Measurements from ENCODE around the gene SUPT3H. TPM values are rescaled to one million over a fixed set of nuclear protein-coding genes. Genes with fewer than 3 reads are reported as not detected.
"Not testable (repeated sequence)": the region's sequence is repeated elsewhere in the genome, so short reads cannot be mapped to it uniquely, and the experiment has no call there.

SUPT3H gene
- total RNA-seq, 1 donor from 2014 or later = 8.6 TPM

DNA sequence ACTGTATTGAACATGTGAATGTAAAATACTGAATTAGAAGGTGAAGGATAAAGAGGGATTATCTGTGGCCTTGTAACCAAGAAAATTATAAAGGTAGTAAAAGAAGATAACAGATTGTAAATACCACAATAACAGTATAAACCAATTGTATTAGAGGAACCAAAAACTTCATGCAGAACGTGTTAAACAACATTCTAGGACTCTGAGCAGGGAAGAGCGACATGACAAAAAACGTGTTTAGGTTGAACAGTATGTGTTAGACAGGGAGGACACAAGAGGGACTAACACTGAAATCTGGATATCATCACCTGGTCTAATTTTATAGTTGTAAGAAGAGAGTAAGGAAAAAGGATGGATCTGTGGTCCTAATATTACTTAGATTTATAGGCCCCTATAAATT is 308.6 kb downstream of the SUPT3H start:
- no peak for DNase-seq (ENCODE audit: low read depth, low spot score)

DNA sequence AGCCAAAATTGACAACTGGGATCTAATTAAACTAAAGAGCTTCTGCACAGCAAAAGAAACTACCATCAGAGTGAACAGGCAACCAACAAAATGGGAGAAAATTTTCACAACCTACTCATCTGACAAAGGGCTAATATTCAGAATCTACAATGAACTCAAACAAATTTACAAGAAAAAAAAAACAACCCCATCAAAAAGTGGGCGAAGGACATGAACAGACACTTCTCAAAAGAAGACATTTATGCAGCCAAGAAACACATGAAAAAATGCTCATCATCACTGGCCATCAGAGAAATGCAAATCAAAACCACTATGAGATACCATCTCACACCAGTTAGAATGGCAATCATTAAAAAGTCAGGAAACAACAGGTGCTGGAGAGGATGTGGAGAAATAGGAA is 310.3 kb downstream of the SUPT3H start:
- not testable (repeated sequence) for DNase-seq (ENCODE audit: low read depth, low spot score)

DNA sequence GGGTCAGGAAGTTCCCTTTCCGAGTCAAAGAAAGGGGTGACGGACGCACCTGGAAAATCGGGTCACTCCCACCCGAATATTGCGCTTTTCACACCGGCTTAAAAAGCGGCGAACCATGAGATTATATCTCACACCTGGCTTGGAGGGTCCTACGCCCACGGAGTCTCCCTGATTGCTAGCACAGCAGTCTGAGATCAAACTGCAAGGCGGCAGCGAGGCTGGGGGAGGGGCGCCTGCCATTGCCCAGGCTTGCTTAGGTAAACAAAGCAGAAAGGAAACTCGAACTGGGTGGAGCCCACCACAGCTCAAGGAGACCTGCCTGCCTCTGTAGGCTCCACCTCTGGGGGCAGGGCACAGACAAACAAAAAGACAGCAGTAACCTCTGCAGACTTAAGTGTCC is 315.1 kb downstream of the SUPT3H start:
- DNase-seq (ENCODE audit: low read depth, low spot score) = not testable (repeated sequence)

DNA sequence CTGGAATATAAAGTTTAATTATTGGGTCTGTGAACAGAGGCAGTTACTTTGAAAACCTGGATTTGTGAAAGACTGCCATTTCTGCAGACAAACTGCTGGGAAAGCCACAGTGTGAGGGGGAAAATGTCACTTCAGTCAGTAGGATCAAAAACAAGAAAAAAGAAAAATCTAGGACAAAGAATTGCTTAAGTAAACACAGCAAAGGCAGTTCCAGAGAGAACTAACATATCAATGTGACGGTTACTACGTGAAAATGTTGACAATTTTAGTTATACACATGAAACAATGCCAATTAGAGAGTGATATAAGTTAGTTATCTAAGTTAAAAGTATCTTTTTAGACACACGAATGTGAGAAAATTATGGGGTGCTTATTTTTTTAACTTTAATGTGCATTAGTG is 320.0 kb downstream of the SUPT3H start:
- no peak for DNase-seq (ENCODE audit: low read depth, low spot score)

DNA sequence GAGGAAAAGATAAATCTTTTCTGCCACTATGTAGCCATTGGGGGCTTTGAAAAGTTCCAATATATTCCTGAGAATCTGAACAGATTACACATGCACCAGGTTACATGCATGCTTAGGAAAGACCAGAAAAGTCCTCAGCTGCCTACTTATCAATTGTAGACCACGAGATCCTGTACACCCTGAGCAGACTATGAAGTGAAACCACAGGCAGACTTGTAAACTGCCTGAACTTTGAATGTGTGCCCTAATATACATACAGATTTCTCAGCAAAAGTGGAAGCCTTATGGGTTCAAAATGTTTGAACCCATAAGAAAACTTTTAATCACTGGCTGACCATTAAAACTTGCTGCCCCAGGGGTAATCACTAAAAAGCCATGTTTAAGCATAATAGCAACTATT is 323.1 kb downstream of the SUPT3H start:
- no peak for DNase-seq (ENCODE audit: low read depth, low spot score)

DNA sequence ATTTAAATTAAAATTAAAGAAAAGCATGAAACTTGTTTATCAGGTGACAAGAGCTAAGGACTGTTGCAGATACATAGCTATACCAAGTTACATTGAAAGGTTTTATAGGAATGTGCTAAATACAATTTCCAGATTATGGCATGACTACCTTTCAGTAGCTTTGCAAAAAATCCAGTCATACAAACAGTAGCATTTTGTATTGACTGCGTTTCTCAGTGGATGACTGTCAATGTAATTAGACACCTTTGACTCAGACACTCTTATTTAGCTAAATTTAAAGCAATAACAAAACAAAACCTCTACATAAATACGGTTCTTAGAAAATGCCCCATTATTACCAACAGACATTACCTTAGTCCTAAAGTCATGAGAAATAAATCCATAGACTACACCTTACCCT is 325.4 kb downstream of the SUPT3H start:
- DNase-seq (ENCODE audit: low read depth, low spot score) = no peak

DNA sequence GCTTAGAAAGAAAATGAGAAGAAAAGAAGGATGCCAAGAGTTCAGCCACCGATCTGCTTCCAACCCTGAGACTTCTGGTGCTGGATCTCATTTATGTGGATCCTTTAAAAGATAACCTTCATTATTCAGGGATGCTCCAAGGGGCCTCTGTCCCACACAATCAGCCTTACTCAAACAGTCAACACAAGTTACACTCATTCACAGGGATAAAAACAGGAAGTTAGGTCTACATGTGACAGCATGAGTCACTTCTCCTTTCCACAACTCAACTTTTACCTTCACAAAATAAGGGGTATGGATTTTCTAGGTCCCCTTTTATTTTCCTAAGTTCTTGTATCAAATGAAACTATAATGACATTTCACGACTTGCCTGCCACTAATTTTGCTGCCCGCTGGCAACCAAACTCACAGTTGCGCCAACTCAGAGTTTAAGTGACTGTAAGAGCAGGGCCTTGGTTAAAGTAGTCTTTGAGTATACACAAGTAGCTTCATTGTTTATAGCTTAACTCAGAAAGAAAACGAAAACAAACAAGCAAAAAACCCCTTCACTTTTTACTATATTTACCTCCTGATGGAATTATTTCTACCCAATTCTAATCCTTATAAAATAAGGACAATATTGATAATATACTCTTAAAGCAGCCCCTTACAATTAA is 328.4 kb downstream of the SUPT3H start:
- DNase-seq (ENCODE audit: low read depth, low spot score) = peak; percentile 15

DNA sequence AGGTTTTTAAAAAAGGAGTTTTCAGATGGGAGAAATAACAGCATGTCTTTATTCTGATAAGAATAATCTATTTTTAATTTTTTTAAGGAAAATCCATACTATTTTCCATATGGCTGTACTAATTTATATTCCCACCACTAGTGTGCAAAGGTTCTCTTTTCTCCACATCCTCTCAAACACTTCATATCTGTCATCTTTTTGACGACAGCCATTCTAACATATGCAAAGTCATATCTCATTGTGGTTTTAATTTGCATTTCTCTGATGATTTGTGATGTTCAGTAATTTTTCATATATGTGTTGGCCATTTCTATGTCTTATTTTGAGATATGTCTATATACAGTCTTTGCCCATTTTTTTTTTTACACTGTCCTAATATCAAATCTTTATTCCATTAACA is 330.2 kb downstream of the SUPT3H start:
- no peak for DNase-seq (ENCODE audit: low read depth, low spot score)

DNA sequence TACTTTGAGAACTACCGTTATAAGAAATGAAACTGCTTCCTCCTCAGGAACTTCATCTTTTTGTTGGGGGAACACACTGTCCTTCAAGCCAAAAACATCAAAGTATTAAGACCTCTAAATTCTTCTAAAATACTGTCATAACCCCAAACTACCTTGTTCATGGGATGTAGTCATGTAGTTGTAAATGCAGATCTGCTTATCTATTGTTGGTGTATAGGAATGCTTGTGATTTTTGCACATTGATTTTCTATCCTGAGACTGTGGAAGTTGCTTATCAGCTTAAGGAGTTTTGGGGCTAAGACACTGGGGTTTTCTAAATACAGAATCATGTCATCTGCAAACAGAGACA is 332.5 kb downstream of the SUPT3H start:
- no peak for DNase-seq (ENCODE audit: low read depth, low spot score)

DNA sequence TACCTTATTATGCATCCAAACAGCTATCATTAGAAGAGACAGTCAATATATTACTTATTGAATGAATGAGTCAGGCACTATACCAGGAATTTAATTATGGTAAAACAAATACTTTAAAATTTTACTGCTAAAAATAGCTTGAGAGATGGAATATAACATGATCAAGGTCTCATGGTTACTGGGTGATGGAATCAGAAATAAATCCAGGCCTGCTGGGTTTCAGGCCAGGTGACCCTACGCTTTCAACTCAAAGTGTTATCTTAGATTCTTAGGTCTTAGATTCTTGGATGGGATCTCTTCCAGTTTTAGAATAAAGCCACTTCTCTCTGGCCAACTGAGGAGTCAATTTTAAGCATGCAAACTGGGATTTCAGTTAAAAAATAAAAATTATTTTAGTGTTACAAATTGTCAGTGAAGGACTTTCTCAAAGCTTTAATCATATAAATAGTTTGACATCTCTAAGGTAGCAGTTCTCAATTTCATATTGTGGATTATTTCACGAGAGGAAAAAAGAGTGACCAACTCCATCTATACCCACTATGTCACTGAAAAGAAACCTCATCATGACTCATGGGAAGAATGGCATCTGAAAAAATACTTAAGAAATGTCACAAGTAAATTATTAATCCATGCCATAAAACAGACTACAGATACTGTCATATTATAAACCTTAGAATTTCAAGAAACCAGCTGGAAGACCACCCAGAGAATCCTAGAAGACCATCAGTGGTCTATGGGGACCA is 333.1 kb downstream of the SUPT3H start:
- no peak for DNase-seq (ENCODE audit: low read depth, low spot score)

DNA sequence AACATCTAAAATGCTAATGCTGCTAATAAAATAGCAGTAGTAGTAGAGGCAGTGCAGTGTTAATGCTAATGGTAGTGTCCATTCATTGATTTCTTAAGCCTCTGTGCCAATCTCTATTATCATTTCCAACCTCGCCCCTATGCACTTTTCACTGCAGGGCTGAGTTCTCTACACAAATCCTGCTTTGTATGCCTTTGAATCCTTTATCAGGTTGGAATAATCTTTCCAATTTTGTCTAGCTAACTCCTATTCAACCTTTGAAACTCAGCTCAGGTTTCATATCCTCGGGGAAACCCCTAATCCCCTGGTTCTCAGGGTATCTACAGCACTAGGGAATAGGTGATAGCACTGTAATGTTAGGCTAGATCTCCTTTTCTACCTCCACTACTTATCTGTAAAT is 333.6 kb downstream of the SUPT3H start:
- no peak for DNase-seq (ENCODE audit: low read depth, low spot score)

DNA sequence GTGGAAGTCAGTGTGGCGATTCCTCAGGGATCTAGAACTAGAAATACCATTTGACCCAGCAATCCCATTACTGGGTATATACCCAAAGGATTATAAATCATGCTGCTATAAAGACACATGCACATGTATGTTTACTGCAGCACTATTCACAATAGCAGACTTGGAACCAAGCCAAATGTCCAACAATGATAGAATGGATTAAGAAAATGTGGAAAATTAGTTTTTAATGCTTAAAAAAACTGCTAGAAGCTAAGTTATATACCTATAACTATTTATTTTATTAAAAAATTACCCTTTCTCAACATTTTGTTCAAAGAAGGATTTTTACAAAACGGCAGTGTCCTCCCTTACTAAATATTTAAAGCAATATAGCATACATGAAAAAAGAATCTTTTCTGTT is 335.1 kb downstream of the SUPT3H start:
- not testable (repeated sequence) for DNase-seq (ENCODE audit: low read depth, low spot score)

DNA sequence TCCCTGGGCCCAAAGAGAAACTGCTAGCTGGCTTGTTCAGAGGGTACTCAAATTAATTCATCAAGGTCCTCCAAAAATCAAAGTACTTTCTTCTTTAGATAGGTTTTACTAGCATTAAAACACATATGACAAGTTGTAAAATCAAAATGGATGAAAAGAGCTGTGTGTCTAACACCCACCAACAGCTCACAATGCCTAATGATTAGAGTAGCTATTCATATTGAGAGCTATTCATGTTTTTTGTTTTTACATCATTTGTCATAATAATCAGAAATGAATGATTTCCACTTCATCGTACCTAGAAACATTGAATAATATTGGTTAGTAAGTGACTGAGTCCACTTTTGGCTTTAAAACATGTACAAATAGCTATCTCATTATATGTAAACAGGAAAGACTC is 339.5 kb downstream of the SUPT3H start:
- DNase-seq (ENCODE audit: low read depth, low spot score) = no peak

DNA sequence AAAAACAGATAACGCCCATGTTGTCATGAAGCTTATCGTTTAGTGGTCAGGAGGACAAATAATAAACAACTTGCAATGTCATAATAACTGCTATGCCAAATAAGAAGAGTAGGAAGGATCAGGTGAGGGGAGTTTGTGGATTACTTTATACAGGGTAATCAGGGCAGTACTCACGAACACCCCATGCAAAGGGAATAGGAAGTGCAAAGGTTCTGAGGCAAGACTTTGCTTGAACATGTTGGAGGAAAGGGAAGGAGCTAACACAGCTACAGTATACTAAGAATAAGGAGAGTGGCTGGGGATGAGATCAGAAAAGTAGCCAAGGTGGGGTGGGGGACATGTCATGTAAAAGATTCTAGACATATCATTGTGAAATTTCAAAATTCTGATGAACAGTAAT is 341.6 kb downstream of the SUPT3H start:
- no peak for DNase-seq (ENCODE audit: low read depth, low spot score)

DNA sequence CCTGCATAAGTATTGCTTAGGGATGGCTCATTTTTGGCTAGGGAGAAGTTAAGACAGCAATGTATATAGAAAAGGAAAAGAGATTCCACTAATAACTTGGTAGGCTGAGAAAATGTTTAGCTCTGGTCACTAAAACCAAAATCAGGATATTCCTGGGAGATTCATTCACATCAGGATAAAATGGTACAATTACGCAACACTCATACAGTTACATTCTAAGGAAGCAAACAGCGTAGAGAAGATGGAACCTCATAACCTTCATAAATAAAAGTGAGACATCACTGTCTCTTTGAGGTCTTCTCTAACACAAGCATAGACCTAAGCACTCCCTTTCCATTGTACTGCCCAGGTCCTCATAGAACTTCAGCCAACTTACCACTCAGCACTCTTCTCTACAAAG is 345.3 kb downstream of the SUPT3H start:
- no peak for DNase-seq (ENCODE audit: low read depth, low spot score)

DNA sequence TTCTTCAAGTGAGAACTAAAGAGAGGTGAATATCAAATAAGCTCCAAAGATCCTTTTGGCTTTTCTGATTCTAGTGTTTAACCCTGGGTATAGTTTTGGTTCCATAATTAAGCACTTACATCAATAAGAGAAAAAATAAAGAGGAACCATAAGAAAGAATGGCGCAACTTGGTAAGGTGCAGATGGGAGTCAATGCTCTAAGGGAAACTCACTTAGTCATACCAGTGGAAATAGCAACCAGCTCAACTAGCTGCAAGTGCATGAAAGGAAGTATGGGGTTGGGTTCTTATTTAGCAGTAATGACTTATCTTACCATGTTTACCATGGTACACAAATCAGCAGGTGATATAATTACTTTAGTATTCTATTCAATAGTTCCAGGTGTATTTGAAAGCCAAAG is 346.1 kb downstream of the SUPT3H start:
- no peak for DNase-seq (ENCODE audit: low read depth, low spot score)

DNA sequence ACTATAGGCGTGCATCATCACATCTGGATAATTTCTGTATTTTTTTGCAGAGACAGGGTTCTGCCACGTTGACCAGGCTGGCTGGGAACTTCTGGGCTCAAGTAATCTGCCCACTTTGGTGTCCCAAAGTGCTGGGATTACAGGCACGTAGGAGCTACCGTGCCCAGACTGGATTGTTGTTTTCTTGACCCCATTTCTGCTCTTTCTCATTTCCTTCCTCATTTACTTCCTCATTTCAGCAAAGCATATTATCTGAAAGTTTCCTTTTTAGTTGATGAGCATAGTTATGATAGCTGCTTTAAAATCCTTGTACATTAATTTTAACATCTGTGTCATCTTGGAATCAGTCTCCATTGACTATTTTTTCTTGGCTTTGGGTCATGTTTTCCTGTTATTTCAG is 350.6 kb downstream of the SUPT3H start:
- DNase-seq (ENCODE audit: low read depth, low spot score) = no peak

DNA sequence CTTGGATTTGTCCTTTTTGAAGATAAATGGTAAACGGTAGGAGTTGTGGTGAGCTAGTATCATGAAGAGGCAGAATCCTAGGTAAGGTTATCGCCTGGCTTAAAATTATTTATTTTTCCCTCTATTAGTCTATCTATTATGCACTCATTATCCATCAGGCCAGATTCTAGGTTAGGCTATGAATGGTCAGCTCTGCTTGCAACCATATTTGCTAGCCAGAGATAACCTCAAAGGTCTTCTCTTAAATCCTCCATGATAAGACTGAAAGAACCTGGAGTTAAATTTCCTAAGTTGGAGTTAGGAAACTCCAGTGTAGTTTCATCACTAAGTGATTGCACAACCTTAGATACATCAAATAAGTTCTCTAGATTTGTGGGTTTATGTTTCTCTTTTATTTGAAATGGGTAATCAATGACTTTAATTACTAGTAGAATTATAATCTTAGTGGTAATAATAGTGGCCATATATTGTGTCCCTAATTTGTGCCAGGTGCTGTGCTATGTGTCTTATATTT is 351.7 kb downstream of the SUPT3H start:
- no peak for DNase-seq (ENCODE audit: low read depth, low spot score)

DNA sequence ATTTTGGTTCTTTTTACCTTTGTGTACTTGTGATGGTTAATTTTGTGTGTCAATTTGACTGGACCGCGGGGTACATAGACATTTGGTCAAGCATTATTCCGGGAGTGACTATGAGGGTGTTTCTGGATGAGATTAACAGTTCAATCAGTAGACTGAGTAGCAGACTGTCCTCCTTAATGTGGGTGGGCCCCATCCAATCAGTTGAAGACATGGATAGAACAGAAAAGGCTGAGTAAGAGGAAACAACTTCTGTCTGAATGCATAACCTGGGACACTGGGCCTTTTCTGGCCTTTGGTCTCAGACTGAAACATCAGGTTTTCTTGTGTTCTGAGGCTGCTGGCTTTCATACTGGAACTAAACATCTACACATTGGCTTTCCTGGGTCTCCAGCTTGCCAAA is 353.1 kb downstream of the SUPT3H start:
- no peak for DNase-seq (ENCODE audit: low read depth, low spot score)

DNA sequence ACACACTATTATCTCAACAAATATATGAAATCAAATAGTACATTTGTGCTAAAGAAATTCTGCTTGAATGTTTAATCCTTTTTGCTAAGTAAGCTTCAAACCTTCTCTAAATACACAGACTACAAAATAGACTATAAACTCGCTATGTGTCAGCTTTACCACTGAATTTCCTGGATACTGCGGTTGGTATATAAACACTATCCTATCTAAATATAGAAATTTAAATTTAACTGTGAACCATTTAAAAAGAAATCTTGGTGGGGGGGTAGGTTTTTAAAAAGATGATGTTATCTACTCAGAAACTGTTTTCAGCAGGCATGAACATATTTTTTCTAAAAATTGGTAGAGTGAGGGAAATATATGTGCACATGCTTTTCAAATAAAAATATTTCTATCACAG is 356.1 kb downstream of the SUPT3H start:
- DNase-seq (ENCODE audit: low read depth, low spot score) = no peak

DNA sequence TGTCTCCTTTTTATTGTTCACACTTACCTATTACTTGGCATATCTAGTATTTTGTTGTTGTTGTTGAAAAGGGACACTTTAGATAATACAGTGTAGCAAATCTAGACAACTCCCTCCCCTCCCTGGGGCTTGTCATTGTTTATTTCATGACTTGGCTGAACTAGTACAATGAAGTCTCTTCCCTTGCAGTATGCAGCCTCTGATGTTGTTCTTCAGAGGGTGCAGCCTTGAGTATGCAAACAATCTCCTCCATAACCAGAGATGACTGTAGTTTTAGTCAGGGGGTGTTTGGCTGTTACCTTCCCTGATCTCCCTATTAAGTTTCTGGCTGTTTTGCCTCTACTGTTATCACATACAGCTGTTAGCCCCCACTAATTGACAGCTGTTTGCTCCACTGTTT is 365.0 kb downstream of the SUPT3H start:
- DNase-seq (ENCODE audit: low read depth, low spot score) = no peak

DNA sequence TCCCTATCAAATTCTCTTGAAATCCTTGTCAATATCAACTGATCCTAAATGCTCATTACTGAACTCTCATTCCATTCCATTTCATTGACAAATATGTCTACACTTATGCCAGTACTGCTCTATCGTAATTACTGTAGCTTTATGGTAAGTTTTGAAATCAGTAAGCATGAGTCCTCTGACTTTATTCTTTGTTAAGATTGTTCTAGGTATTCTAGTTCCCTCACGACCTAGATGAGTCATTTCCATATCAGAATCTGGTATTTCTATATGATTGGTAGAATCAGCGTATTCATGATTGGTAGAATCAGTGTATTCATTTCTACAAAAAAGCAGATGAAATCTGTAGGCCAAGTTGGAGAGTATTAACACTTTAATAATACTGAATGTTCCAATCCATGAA is 368.2 kb downstream of the SUPT3H start:
- DNase-seq (ENCODE audit: low read depth, low spot score) = no peak

DNA sequence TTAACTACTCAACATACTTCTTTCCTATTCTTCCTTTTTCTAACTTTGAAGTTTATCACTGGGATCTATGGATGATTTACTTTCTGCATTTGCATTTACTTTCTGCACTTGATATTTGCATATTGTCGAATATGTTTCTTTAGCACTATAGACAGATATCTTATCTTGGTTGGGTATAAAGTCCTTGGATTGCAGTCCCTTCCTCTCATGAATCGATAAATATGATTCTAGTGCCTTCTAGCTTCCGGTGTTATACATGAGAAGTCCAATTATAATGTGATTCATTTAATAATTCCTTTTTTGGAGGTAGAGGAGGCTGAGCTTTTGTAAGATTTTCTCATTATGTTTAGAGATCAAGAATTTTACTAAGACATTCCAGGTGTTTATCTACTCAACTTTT is 370.8 kb downstream of the SUPT3H start:
- no peak for DNase-seq (ENCODE audit: low read depth, low spot score)
